IMR-90 (cell line): Measurements from ENCODE around the gene NELL1. TPM values are rescaled to one million over a fixed set of nuclear protein-coding genes. Genes with fewer than 3 reads are reported as not detected.

Source experiments
- ATAC-seq: fragments of 200-7000 bp; cut with Tn5 transposase; 2 replicates; pipeline ENCODE4 v1.9.1; 2020; ENCODE audit warnings: low read depth, mild to moderate bottlenecking, moderate library complexity
- BruUV-seq: library from RNA; stranded (reverse); fragments of 400-500 nt; replicated peaks from 2 replicates; lab custom pipeline; 2021; lab: Mats Ljungman, UMichigan
- CTCF ChIA-PET: fragments of 300-600 bp; formaldehyde crosslinking; extraction: SDS; loops from one replicate; lab custom pipeline; 2021; ENCODE audit warnings: antibody characterized with exemption; lab: Yijun Ruan, JAX
- POLR2A ChIA-PET: fragments of 300-600 bp; sonication (Branson Sonifier 250); formaldehyde crosslinking; loops from one replicate; lab custom pipeline; 2022; ENCODE audit warnings: antibody characterized with exemption; ENCODE audit not compliant: unreplicated experiment; lab: Charles Lee
- DNase-seq: peaks from one replicate; pipeline ENCODE4 v3.0.0; 2013
- H2AFZ ChIP-seq: replicated peaks from 2 replicates; pipeline ENCODE3; 2013; ENCODE audit warnings: low read length, mild to moderate bottlenecking; ENCODE audit not compliant: poor library complexity
- H2AK5ac ChIP-seq: 2 replicates; pipeline ENCODE4 v1.6.1; 2013; ENCODE audit warnings: low read depth, low read length, inconsistent platforms
- H2AK9ac ChIP-seq: replicated peaks from 2 replicates; pipeline ENCODE3; 2013; ENCODE audit warnings: mild to moderate bottlenecking, low read depth, low read length, moderate library complexity; ENCODE audit not compliant: poor library complexity
- H2BK120ac ChIP-seq: 2 replicates; pipeline ENCODE4 v1.6.1; 2013; ENCODE audit warnings: low read depth, low read length, inconsistent platforms
- H2BK15ac ChIP-seq: 3 replicates; pipeline ENCODE4 v1.6.1; 2013; ENCODE audit warnings: low read depth, low read length, inconsistent platforms
- H2BK20ac ChIP-seq: 2 replicates; pipeline ENCODE4 v1.6.1; 2013; ENCODE audit warnings: low read depth, mild to moderate bottlenecking, inconsistent platforms, low read length, moderate library complexity
- H2BK5ac ChIP-seq: 2 replicates; pipeline ENCODE4 v1.6.1; 2013; ENCODE audit warnings: mild to moderate bottlenecking, low read depth, low read length, inconsistent platforms; ENCODE audit not compliant: poor library complexity, severe bottlenecking
- H3K14ac ChIP-seq: replicated peaks from 2 replicates; pipeline ENCODE4 v1.6.1; 2013; ENCODE audit warnings: low read depth, low read length, inconsistent platforms
- H3K18ac ChIP-seq: 2 replicates; pipeline ENCODE4 v1.6.1; 2013; ENCODE audit warnings: low read depth, low read length, control low read depth
- H3K23ac ChIP-seq: 2 replicates; pipeline ENCODE4 v1.6.1; 2013; ENCODE audit warnings: low read depth, low read length, inconsistent platforms
- H3K27ac ChIP-seq: 2 replicates; pipeline ENCODE4 v1.5.1; 2013; ENCODE audit warnings: mild to moderate bottlenecking, control low read depth, low read length; ENCODE audit not compliant: insufficient read depth
- H3K27me3 ChIP-seq: 2 replicates; pipeline ENCODE4 v1.6.1; 2013; ENCODE audit warnings: low read length; ENCODE audit not compliant: control insufficient read depth, insufficient read depth
- H3K36me3 ChIP-seq: 2 replicates; pipeline ENCODE4 v1.6.1; 2013; ENCODE audit warnings: low read length, mixed read lengths; ENCODE audit not compliant: control insufficient read depth, insufficient read depth
- H3K4ac ChIP-seq: 2 replicates; pipeline ENCODE4 v1.6.1; 2013; ENCODE audit warnings: low read depth, low read length, inconsistent platforms
- H3K4me1 ChIP-seq: 2 replicates; pipeline ENCODE4 v1.6.1; 2013; ENCODE audit warnings: low read length, mixed read lengths; ENCODE audit not compliant: control insufficient read depth, insufficient read depth
- H3K4me2 ChIP-seq: 2 replicates; pipeline ENCODE4 v1.6.1; 2013; ENCODE audit warnings: low read depth, mild to moderate bottlenecking, control low read depth, low read length, moderate library complexity
- H3K4me3 ChIP-seq: 2 replicates; pipeline ENCODE4 v1.5.1; 2013; ENCODE audit warnings: low read depth, mild to moderate bottlenecking, control low read depth, low read length, moderate library complexity; ENCODE audit not compliant: insufficient read depth
- H3K56ac ChIP-seq: 2 replicates; pipeline ENCODE4 v1.6.1; 2013; ENCODE audit warnings: low read length, inconsistent platforms; ENCODE audit not compliant: insufficient read depth; ENCODE audit errors: extremely low read depth
- H3K79me1 ChIP-seq, 2 experiments: 2 replicates each; pipeline ENCODE4 v1.6.1; 2013; ENCODE audit warnings: low read length in 2 of 2, inconsistent platforms in 1 of 2, low read depth in 1 of 2
- H3K9ac ChIP-seq: 2 replicates; pipeline ENCODE4 v1.6.1; 2013; ENCODE audit warnings: low read depth, low read length, control low read depth
- H3K9me1 ChIP-seq: 2 replicates; pipeline ENCODE4 v1.6.1; 2013; ENCODE audit warnings: low read length, inconsistent platforms; ENCODE audit not compliant: insufficient read depth
- H3K9me3 ChIP-seq: 2 replicates; pipeline ENCODE4 v1.6.1; 2013; ENCODE audit warnings: low read length; ENCODE audit not compliant: control insufficient read depth, insufficient read depth
- H4K20me1 ChIP-seq: 2 replicates; pipeline ENCODE4 v1.6.1; 2013; ENCODE audit warnings: low read length, inconsistent platforms; ENCODE audit not compliant: insufficient read depth
- H4K5ac ChIP-seq: 2 replicates; pipeline ENCODE4 v1.6.1; 2013; ENCODE audit warnings: mild to moderate bottlenecking, low read depth, low read length, control low read depth
- H4K8ac ChIP-seq, 2 experiments: 2 replicates each; pipeline ENCODE4 v1.6.1; 2013; ENCODE audit warnings: low read depth in 2 of 2, low read length in 2 of 2, control low read depth in 1 of 2, inconsistent platforms in 1 of 2
- H4K91ac ChIP-seq: 2 replicates; pipeline ENCODE4 v1.6.1; 2013; ENCODE audit warnings: low read depth, low read length, inconsistent platforms; ENCODE audit not compliant: insufficient read depth
- CEBPB ChIP-seq: IDR thresholded peaks from 2 replicates; pipeline ENCODE4 v1.6.1; 2012; ENCODE audit warnings: low read depth, low read length, improper control_type of control experiment
- CHD1 ChIP-seq: IDR thresholded peaks from 2 replicates; pipeline ENCODE4 v1.6.1; 2012; ENCODE audit warnings: low read depth, low read length, improper control_type of control experiment
- WGBS, 2 experiments: methylation state at CpG; one replicate each; pipeline versions ENCODE4 v1.1.5 to v1.1.7; 2013; ENCODE audit warnings: missing lambda C conversion rate in 2 of 2; ENCODE audit not compliant: insufficient read length in 1 of 2; ENCODE audit errors: extremely low coverage in 2 of 2; 5-methylcytosine and 5-hydroxymethylcytosine counted together
- dilution Hi-C: fragments of 300-500 bp; cut with HindIII; formaldehyde crosslinking; loops from one replicate; pipeline ENCODE4 v1.14.3; 2018; ENCODE audit warnings: low sequenced_read_pairs; ENCODE audit not compliant: unreplicated experiment
- in situ Hi-C: fragments of 300-500 bp; cut with MboI; formaldehyde crosslinking; loops from 3 replicates; pipeline ENCODE4 v1.14.3; 2019; ENCODE audit warnings: low sequenced_read_pairs, inconsistent platforms, mixed read lengths
- intact Hi-C: fragments of 100-400 bp; cut with micrococcal nuclease; formaldehyde crosslinking; loops from 2 replicates; pipeline ENCODE4 v1.10.0; 2022
- polyA plus RNA-seq, 3 experiments: library from polyadenylated mRNA; depleted of rRNA; stranded (reverse); fragments of >200 nt; gene quantifications; 2 replicates each; pipeline ENCODE4 v1.2.3, GENCODE V29; 2012; ENCODE audit warnings: low replicate concordance in 1 of 3
- total RNA-seq: library from RNA; depleted of rRNA; stranded (reverse); fragments of >200 nt; gene quantifications from 2 replicates; pipeline ENCODE4 v1.2.3, GENCODE V29; 2012

NELL1 gene
- total and polyA plus RNA-seq, 2 of the 4 experiments (the other 2 are of a cell fraction), result not detected

DNA sequence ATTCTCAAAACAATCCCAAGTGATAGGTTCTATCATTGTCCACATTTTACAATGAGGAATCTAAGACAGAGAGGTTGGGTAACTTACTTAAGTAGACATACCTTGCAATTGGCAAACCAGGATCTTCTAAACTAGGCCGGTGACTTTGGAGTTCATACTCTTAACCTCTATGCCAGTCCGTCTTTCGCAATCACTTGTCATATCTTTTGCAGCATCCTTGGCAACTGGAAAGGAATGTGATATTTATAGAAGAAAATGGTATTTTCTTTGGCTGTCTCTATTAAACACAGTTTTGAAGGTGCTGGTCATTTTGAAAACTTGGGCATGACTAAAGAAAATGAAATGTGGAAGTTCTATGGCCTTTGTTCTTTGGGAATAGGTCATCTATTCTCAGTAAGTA lies 556.5 kb downstream of the NELL1 start:
- no peak overlapping the region for H4K8ac ChIP-seq
- dilution Hi-C loops (no loop called here), intact Hi-C loops (no loop called here), in situ Hi-C loops (no loop called here)
- H3K27ac ChIP-seq, result no peak overlapping the region
- no CpG with 5 or more reads among the region's 3 CpGs for WGBS, 2 experiments
- no peak overlapping the region for H2AK9ac ChIP-seq
- no peak overlapping the region for H3K14ac ChIP-seq
- no peak overlapping the region for H2AK5ac ChIP-seq
- ChIA-PET CTCF (no interaction called here), POLR2A (no interaction called here)
- H4K91ac ChIP-seq, result no peak overlapping the region
- H3K23ac ChIP-seq, result no peak overlapping the region
- no peaks in the 10 kb centered on the region for H3K9me1 ChIP-seq
- H3K18ac ChIP-seq, result no peak overlapping the region
- no peak for DNase-seq
- no peak overlapping the region for H2BK120ac ChIP-seq
- H3K4me1 ChIP-seq, result no peaks in the 10 kb centered on the region
- H3K9me3 ChIP-seq, result peaks cover 20% of the 10 kb centered on the region
- H4K20me1 ChIP-seq, result no peaks in the 10 kb centered on the region
- no peak overlapping the region for H3K56ac ChIP-seq
- no peak overlapping the region for H2BK15ac ChIP-seq
- no peaks in the 10 kb centered on the region for H3K27me3 ChIP-seq
- no peaks in the 10 kb centered on the region for H3K79me1 ChIP-seq
- H2BK20ac ChIP-seq, result no peak overlapping the region
- H3K4me2 ChIP-seq, result no peak overlapping the region
- H3K4me3 ChIP-seq, result no peak overlapping the region
- H3K9ac ChIP-seq, result no peak overlapping the region
- no peak for ATAC-seq
- H2BK5ac ChIP-seq, result no peak overlapping the region
- TF ChIP-seq CHD1, result no peak
- TF ChIP-seq CEBPB, result peak; percentile 45
- H2AFZ ChIP-seq, result no peak overlapping the region
- no peaks in the 10 kb centered on the region for H3K36me3 ChIP-seq
- no TSS peak for BruUV-seq
- no peak overlapping the region for H4K5ac ChIP-seq
- no peak overlapping the region for H3K4ac ChIP-seq
